Esophagus squamous epithelium (tissue), 4 donors: ENCODE data around the gene SYNDIG1L.

Experiments used
- POLR2A ChIP-seq, 4 donors: fragments of 450-650 bp; IDR thresholded peaks; one replicate each; pipeline ENCODE4 v1.6.1; 2017; ENCODE audit warnings: antibody characterized with exemption in 4 of 4, mild to moderate bottlenecking in 4 of 4, moderate library complexity in 3 of 4
- TF ChIP-seq, protein P1 (sequence below), 6 experiments: fragments of 450-650 bp in 4 of 6; fragments of 200-600 bp in 2 of 6; sonication (generic) in 2 of 6; IDR thresholded peaks; one replicate each; pipeline ENCODE4 v1.5.1; 2016 to 2019; ENCODE audit warnings: antibody characterized with exemption in 6 of 6, mild to moderate bottlenecking in 4 of 6, moderate library complexity in 4 of 6

DNA sequence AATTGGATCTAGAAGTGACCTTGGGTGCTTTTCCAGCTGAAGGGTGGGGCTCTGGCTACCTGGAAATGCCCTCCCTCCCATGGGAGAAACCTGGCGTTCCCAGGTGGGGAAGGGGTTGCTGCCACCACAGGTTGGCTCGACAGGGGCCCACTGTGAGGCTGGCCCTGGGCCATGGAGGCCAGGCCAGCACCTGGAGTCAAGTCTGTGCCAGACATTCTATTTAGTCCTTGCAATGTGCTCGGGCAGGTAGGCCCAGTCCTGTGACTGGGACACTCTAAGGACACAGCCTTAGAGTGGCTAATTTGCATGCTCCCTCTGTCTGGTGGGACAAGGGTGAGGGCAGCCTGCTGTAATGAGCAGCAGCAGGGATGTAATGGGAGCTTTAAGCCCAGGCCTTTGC lies 65.8 kb downstream of the SYNDIG1L start:
- TF ChIP-seq POLR2A (IDR thresholded peaks at IDR 0.05), result no peak
- TF ChIP-seq, protein P1, sequence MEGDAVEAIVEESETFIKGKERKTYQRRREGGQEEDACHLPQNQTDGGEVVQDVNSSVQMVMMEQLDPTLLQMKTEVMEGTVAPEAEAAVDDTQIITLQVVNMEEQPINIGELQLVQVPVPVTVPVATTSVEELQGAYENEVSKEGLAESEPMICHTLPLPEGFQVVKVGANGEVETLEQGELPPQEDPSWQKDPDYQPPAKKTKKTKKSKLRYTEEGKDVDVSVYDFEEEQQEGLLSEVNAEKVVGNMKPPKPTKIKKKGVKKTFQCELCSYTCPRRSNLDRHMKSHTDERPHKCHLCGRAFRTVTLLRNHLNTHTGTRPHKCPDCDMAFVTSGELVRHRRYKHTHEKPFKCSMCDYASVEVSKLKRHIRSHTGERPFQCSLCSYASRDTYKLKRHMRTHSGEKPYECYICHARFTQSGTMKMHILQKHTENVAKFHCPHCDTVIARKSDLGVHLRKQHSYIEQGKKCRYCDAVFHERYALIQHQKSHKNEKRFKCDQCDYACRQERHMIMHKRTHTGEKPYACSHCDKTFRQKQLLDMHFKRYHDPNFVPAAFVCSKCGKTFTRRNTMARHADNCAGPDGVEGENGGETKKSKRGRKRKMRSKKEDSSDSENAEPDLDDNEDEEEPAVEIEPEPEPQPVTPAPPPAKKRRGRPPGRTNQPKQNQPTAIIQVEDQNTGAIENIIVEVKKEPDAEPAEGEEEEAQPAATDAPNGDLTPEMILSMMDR (IDR thresholded peaks at IDR 0.05), result no peak
